Tibial artery (tissue), 4 donors: ENCODE data around the gene CGNL1.

Experiments used
- DNase-seq, 2 donors: peaks; one replicate each; pipeline ENCODE4 v3.0.0-alpha.2; 2019
- H3K27ac ChIP-seq, 2 donors: fragments of 200-600 bp; sonication (generic) in 1 of 2; 1 replicate in 1 of 2; 2 replicates in 1 of 2; pipeline ENCODE4 v1.5.1; 2018 to 2019; ENCODE audit warnings: mild to moderate bottlenecking in 1 of 2
- H3K27me3 ChIP-seq, 2 donors: fragments of 200-600 bp; sonication (generic) in 1 of 2; one replicate each; pipeline versions ENCODE4 v1.5.1 to v1.6.0; 2016 to 2019
- H3K36me3 ChIP-seq, 3 donors: fragments of 200-600 bp; sonication (generic) in 2 of 3; one replicate each; pipeline ENCODE4 v1.5.1; 2016 to 2019; ENCODE audit warnings: mild to moderate bottlenecking in 2 of 3
- H3K4me1 ChIP-seq, 4 donors: fragments of 200-600 bp; sonication (generic) in 2 of 4; 1 replicate in 3 of 4; 2 replicates in 1 of 4; pipeline ENCODE4 v1.5.1; 2016 to 2019
- H3K4me3 ChIP-seq, 2 donors: fragments of 200-600 bp; sonication (generic) in 1 of 2; 1 replicate in 1 of 2; 2 replicates in 1 of 2; pipeline ENCODE4 v1.5.1; 2018 to 2019; ENCODE audit warnings: mild to moderate bottlenecking in 2 of 2
- H3K9me3 ChIP-seq, 3 donors: fragments of 200-600 bp; sonication (generic) in 1 of 3; one replicate each; pipeline ENCODE4 v1.5.1; 2016 to 2019
- CTCF ChIP-seq, 2 experiments: fragments of 200-600 bp in 1 of 2; fragments of 450-650 bp in 1 of 2; IDR thresholded peaks; one replicate each; pipeline ENCODE4 v1.5.1; 2017 to 2019; ENCODE audit warnings: antibody characterized with exemption in 2 of 2, mild to moderate bottlenecking in 1 of 2, moderate library complexity in 1 of 2
- intact Hi-C: fragments of 100-400 bp; cut with DNase I; formaldehyde crosslinking; loops from one replicate; pipeline ENCODE4 v1.15.0; 2023; ENCODE audit warnings: low total_unique reads

The CGNL1 gene

GRCh38 chr15:57516327-57517029, 140.2 kb downstream of the CGNL1 start:
- Histone ChIP-seq H3K36me3 (no peaks in the 10 kb centered on the region), H3K4me3 (no peak overlapping the region), H3K27me3 (no peaks in the 10 kb centered on the region), H3K27ac (no peak overlapping the region), H3K9me3 (no peaks in the 10 kb centered on the region), H3K4me1 (no peaks in the 10 kb centered on the region)
- no peak for DNase-seq
- intact Hi-C loops = no loop called here
- TF ChIP-seq CTCF (IDR thresholded peaks at IDR 0.05) = no peak

GRCh38 chr15:57517030-57517671, 140.8 kb downstream of the CGNL1 start:
- H3K27me3 ChIP-seq = no peaks in the 10 kb centered on the region
- H3K4me3 ChIP-seq = no peak overlapping the region
- no peaks in the 10 kb centered on the region for H3K9me3 ChIP-seq
- no peak for DNase-seq
- peaks cover 0 to 3% (median 0%) of the 10 kb centered on the region in 4 donors for H3K4me1 ChIP-seq
- TF ChIP-seq CTCF (IDR thresholded peaks at IDR 0.05) = no peak
- intact Hi-C loops = no loop called here
- H3K27ac ChIP-seq = no peak overlapping the region
- no peaks in the 10 kb centered on the region for H3K36me3 ChIP-seq

- Histone ChIP-seq H3K4me3 (no peak overlapping the region), H3K27me3 (no peaks in the 10 kb centered on the region), H3K27ac (no peak overlapping the region), H3K9me3 (no peaks in the 10 kb centered on the region), H3K36me3 (no peaks in the 10 kb centered on the region), H3K4me1 (peaks cover 0 to 3% (median 0%) of the 10 kb centered on the region in 4 donors)
- intact Hi-C loops = no loop called here
- no peak for TF ChIP-seq CTCF (IDR thresholded peaks at IDR 0.05)
- no peak for DNase-seq
Measured at GRCh38 chr15:57518779-57519405, 142.6 kb downstream of the CGNL1 start.

GRCh38 chr15:57519806-57520205, 143.5 kb downstream of the CGNL1 start:
- no peak for TF ChIP-seq CTCF (IDR thresholded peaks at IDR 0.05)
- DNase-seq = no peak
- H3K9me3 ChIP-seq = no peaks in the 10 kb centered on the region
- no peak overlapping the region for H3K4me3 ChIP-seq
- no peaks in the 10 kb centered on the region for H3K27me3 ChIP-seq
- no peaks in the 10 kb centered on the region for H3K36me3 ChIP-seq
- no peak overlapping the region for H3K27ac ChIP-seq
- peaks cover 0 to 3% (median 0%) of the 10 kb centered on the region in 4 donors for H3K4me1 ChIP-seq
- intact Hi-C loops = no loop called here

- TF ChIP-seq CTCF (IDR thresholded peaks at IDR 0.05) = no peak
- no peak for DNase-seq
- intact Hi-C loops = no loop called here
- Histone ChIP-seq H3K4me1 (peaks cover 0 to 3% (median 0%) of the 10 kb centered on the region in 4 donors), H3K9me3 (no peaks in the 10 kb centered on the region), H3K27me3 (no peaks in the 10 kb centered on the region), H3K4me3 (no peak overlapping the region), H3K36me3 (no peaks in the 10 kb centered on the region), H3K27ac (no peak overlapping the region)
Measured at GRCh38 chr15:57521503-57521902, 145.2 kb downstream of the CGNL1 start.
